ENCODE results near the gene RNASEH1. TPM values are rescaled to one million over a fixed set of nuclear protein-coding genes. Genes with fewer than 3 reads are reported as not detected.

Gene RNASEH1
- total RNA-seq, 1 donor from 2014 or later, result 25.5 TPM

DNA sequence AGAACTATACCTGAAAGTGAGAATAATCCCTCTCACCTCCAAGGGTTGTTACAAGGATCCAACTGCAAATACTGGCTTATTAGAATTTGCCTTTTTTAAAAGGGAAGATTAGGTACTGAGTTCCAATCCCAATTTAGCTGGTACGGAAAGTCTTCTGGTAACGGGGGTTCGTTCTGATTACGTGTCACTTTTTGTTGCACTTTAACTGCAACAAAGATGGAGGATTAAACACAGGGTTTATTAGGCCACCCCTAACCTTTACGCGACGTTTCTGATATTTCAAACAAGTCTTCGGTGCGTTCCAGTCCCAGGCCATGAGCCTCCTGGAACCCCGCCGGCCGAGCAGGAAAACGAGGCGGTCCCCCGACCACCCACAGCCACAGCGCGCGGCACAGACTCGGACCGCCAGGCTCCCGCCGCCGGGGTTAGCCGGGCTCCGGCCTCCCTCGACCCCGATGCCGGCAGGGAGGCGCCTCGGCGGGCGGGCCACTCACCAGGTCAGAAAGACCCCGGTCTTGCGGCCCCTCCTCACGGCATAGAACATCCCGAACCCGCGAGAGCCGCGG is 411 bp downstream of the RNASEH1 start:
- no peaks in the 10 kb centered on the region for H3K9me3 Mint-ChIP-seq (ENCODE audit: unreplicated experiment)
- H3K4me3 Mint-ChIP-seq (ENCODE audit: unreplicated experiment), result peak overlapping the region; percentile 82
- TF ChIP-seq, protein P1, sequence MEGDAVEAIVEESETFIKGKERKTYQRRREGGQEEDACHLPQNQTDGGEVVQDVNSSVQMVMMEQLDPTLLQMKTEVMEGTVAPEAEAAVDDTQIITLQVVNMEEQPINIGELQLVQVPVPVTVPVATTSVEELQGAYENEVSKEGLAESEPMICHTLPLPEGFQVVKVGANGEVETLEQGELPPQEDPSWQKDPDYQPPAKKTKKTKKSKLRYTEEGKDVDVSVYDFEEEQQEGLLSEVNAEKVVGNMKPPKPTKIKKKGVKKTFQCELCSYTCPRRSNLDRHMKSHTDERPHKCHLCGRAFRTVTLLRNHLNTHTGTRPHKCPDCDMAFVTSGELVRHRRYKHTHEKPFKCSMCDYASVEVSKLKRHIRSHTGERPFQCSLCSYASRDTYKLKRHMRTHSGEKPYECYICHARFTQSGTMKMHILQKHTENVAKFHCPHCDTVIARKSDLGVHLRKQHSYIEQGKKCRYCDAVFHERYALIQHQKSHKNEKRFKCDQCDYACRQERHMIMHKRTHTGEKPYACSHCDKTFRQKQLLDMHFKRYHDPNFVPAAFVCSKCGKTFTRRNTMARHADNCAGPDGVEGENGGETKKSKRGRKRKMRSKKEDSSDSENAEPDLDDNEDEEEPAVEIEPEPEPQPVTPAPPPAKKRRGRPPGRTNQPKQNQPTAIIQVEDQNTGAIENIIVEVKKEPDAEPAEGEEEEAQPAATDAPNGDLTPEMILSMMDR (IDR thresholded peaks at IDR 0.05), result no peak
- peak overlapping the region; percentile 91 for H3K27ac Mint-ChIP-seq (ENCODE audit: unreplicated experiment)
- no peaks in the 10 kb centered on the region for H3K27me3 Mint-ChIP-seq (ENCODE audit: unreplicated experiment)
- H3K36me3 Mint-ChIP-seq (ENCODE audit: unreplicated experiment), result peaks cover 23% of the 10 kb centered on the region
- no peak for DNase-seq (ENCODE audit: extremely low spot score, unreplicated experiment)
- H3K4me1 Mint-ChIP-seq (ENCODE audit: unreplicated experiment), result peaks cover 18% of the 10 kb centered on the region

DNA sequence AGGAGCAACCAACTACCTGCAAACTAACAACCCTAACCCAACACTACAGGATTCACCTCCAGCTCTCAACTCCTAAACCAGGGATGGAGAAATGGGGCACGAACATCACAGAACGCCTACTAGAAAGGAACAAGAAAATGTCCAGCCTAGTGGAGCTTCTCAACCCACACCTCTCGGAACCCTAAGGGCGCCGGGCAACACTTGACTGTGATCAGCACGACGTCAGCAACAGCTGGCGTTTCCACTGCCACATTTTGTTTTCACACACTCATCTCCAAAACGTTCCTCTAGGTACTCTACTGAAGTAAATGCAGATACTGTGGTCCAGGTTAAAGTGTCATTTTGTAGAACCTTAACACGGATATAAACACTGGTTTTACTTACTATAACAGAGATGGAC is 4.2 kb downstream of the RNASEH1 start:
- H3K4me3 Mint-ChIP-seq (ENCODE audit: unreplicated experiment), result no peak overlapping the region
- H3K9me3 Mint-ChIP-seq (ENCODE audit: unreplicated experiment), result no peaks in the 10 kb centered on the region
- H3K36me3 Mint-ChIP-seq (ENCODE audit: unreplicated experiment), result peaks cover 42% of the 10 kb centered on the region
- no peak for DNase-seq (ENCODE audit: extremely low spot score, unreplicated experiment)
- TF ChIP-seq, protein P1 (IDR thresholded peaks at IDR 0.05), result no peak
- H3K27ac Mint-ChIP-seq (ENCODE audit: unreplicated experiment), result no peak overlapping the region
- H3K4me1 Mint-ChIP-seq (ENCODE audit: unreplicated experiment), result peaks cover 14% of the 10 kb centered on the region
- no peaks in the 10 kb centered on the region for H3K27me3 Mint-ChIP-seq (ENCODE audit: unreplicated experiment)

DNA sequence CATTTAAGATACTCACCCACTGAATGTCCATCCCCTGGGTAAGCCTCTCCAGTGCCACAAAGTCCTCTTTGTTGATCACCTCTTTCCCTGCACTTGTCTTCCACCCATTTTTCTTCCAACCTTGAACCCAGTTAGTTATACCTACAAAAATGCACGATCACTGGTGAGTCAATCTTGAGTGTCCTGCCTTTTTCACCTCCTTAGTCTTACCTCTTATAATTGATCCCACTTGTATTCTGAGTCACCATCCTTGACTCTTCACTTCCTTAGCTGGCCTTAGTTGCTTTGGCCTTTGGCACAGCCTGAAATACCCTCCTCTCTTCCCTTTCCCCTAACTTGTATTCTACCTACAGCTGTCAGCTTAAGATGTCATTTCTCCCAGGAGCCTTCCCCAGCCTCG is 10.2 kb downstream of the RNASEH1 start:
- TF ChIP-seq, protein P1 (IDR thresholded peaks at IDR 0.05), result no peak
- Mint-ChIP-seq H3K4me3 (ENCODE audit: unreplicated experiment) (no peak overlapping the region), H3K9me3 (ENCODE audit: unreplicated experiment) (no peaks in the 10 kb centered on the region), H3K27ac (ENCODE audit: unreplicated experiment) (no peak overlapping the region), H3K27me3 (ENCODE audit: unreplicated experiment) (no peaks in the 10 kb centered on the region), H3K4me1 (ENCODE audit: unreplicated experiment) (no peaks in the 10 kb centered on the region), H3K36me3 (ENCODE audit: unreplicated experiment) (peaks cover 51% of the 10 kb centered on the region)
- no peak for DNase-seq (ENCODE audit: extremely low spot score, unreplicated experiment)

DNA sequence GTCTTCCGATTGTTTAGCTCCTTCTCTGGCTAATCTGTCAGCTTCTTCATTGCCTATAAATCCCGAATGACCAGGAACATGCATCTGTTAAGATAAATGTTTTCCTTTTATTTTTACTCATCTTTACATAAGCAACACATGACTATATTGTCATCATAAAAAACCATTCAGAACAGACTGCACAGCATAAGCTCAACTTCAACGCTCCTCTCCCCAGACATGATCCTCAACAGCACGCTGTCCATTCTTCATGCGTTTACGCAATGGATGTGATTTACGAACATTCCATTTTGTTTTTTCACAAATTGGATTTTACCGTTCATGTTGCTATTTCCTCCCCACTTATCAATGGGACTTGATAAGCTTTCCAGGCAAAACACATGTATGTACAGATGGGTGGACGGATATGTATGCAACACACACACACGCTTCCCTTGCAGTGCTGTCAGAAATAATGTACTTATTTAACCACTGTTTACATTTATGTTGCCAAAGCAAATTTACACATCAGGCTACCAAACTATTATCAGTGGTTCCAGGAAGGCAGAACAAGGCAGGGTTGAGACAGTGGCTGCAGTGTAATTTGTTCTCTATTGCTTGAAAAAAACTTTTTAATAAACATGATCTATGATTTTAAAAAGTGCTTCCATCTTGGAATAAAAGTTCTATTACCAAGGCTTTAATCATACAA is 12.2 kb downstream of the RNASEH1 start:
- no peaks in the 10 kb centered on the region for H3K4me1 Mint-ChIP-seq (ENCODE audit: unreplicated experiment)
- H3K27ac Mint-ChIP-seq (ENCODE audit: unreplicated experiment), result no peak overlapping the region
- no peaks in the 10 kb centered on the region for H3K27me3 Mint-ChIP-seq (ENCODE audit: unreplicated experiment)
- peaks cover 54% of the 10 kb centered on the region for H3K36me3 Mint-ChIP-seq (ENCODE audit: unreplicated experiment)
- TF ChIP-seq, protein P1 (IDR thresholded peaks at IDR 0.05), result no peak
- no peaks in the 10 kb centered on the region for H3K9me3 Mint-ChIP-seq (ENCODE audit: unreplicated experiment)
- H3K4me3 Mint-ChIP-seq (ENCODE audit: unreplicated experiment), result no peak overlapping the region
- DNase-seq (ENCODE audit: extremely low spot score, unreplicated experiment), result no peak

DNA sequence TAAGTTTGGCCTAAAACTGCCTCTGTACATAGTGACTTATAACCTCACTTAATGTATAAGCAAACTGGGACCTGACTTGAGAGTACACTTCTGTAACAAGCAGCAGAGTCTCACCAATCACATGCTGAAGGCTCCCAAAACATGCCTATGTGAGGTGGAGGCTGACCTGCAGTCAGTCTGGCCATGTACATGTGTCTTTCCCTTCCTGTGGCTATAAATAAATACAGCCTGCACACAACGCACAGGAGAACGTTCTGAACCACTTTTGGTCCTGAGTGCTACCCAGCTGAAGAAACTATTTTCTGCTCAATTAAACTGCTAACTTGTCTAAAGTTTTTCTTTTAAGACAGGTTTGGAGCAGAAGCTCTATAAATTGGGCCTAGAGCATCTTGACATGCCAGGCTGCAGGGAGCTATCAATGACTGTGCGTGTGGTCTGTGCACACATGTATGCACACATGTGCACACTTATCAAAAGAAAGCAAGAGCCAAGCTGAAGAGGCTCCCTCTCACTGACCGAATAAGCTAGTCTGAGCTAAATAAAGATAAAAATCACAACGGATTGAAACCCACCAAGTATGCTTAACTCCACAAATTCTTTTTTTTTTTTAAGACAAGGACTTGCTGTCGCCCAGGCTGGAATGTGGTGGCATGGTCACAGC is 15.0 kb downstream of the RNASEH1 start:
- Mint-ChIP-seq H3K9me3 (ENCODE audit: unreplicated experiment) (no peaks in the 10 kb centered on the region), H3K27ac (ENCODE audit: unreplicated experiment) (no peak overlapping the region), H3K27me3 (ENCODE audit: unreplicated experiment) (no peaks in the 10 kb centered on the region), H3K36me3 (ENCODE audit: unreplicated experiment) (peaks cover 40% of the 10 kb centered on the region), H3K4me3 (ENCODE audit: unreplicated experiment) (no peak overlapping the region), H3K4me1 (ENCODE audit: unreplicated experiment) (no peaks in the 10 kb centered on the region)
- TF ChIP-seq, protein P1 (IDR thresholded peaks at IDR 0.05), result no peak
- DNase-seq (ENCODE audit: extremely low spot score, unreplicated experiment), result no peak
